Prostate gland (tissue), 2 donors: Measurements from ENCODE around the gene C10orf53. TPM values are rescaled to one million over a fixed set of nuclear protein-coding genes. Genes with fewer than 3 reads are reported as not detected.

Experiments
- DNase-seq: peaks from one replicate; pipeline ENCODE4 v3.0.0-alpha.2; 2019; ENCODE audit warnings: low spot score
- H3K27ac ChIP-seq, 2 donors: fragments of 200-600 bp; sonication (generic); 2 replicates each; pipeline ENCODE4 v1.5.1; 2017 to 2019
- H3K27me3 ChIP-seq: fragments of 200-600 bp; sonication (generic); replicated peaks from 2 replicates; pipeline ENCODE4 v1.5.1; 2019; ENCODE audit not compliant: insufficient read depth
- H3K36me3 ChIP-seq, 2 donors: fragments of 200-600 bp; sonication (generic); 1 replicate in 1 of 2; 2 replicates in 1 of 2; pipeline versions ENCODE4 v1.5.1 to v1.8.1; 2017 to 2019
- H3K4me1 ChIP-seq: fragments of 200-600 bp; sonication (generic); replicated peaks from 2 replicates; pipeline ENCODE4 v1.5.1; 2019
- H3K4me3 ChIP-seq, 2 donors: fragments of 200-600 bp; sonication (generic); 2 replicates each; pipeline ENCODE4 v1.5.1; 2017 to 2019
- H3K9me3 ChIP-seq: fragments of 200-600 bp; sonication (generic); 2 replicates; pipeline ENCODE4 v1.5.1; 2017
- POLR2A ChIP-seq: fragments of 450-650 bp; IDR thresholded peaks from one replicate; pipeline ENCODE4 v1.6.1; 2016; ENCODE audit warnings: antibody characterized with exemption, mild to moderate bottlenecking
- POLR2AphosphoS5 ChIP-seq: sonication (generic); formaldehyde crosslinking; IDR thresholded peaks from one replicate; pipeline ENCODE4 v1.6.1; 2017; ENCODE audit warnings: antibody characterized with exemption
- WGBS: methylation state at CpG from one replicate; pipeline ENCODE4 v1.1.5; 2018; 5-methylcytosine and 5-hydroxymethylcytosine counted together
- intact Hi-C: fragments of 100-400 bp; cut with DNase I; formaldehyde crosslinking; loops from one replicate; pipeline ENCODE4 v1.14.2; 2022
- total RNA-seq, 2 donors: library from RNA; depleted of rRNA; stranded (reverse); fragments of >200 nt; gene quantifications; one replicate each; pipeline ENCODE4 v1.1.0, GENCODE V29; 2016
- TF ChIP-seq, protein P1 (sequence below), 4 experiments: fragments of 200-600 bp in 2 of 4; fragments of 450-650 bp in 2 of 4; sonication (generic) in 2 of 4; IDR thresholded peaks; 1 replicate in 3 of 4; 2 replicates in 1 of 4; pipeline ENCODE4 v1.5.1; 2016 to 2019; ENCODE audit warnings: antibody characterized with exemption in 4 of 4, mild to moderate bottlenecking in 2 of 4, moderate library complexity in 2 of 4

C10orf53 gene
- total RNA-seq, 2 donors from 2014 or later: 1.5 TPM; not detected in 1

GRCh38 chr10:49690698-49691356 is 11.4 kb downstream of the C10orf53 start:
- TF ChIP-seq, protein P1, sequence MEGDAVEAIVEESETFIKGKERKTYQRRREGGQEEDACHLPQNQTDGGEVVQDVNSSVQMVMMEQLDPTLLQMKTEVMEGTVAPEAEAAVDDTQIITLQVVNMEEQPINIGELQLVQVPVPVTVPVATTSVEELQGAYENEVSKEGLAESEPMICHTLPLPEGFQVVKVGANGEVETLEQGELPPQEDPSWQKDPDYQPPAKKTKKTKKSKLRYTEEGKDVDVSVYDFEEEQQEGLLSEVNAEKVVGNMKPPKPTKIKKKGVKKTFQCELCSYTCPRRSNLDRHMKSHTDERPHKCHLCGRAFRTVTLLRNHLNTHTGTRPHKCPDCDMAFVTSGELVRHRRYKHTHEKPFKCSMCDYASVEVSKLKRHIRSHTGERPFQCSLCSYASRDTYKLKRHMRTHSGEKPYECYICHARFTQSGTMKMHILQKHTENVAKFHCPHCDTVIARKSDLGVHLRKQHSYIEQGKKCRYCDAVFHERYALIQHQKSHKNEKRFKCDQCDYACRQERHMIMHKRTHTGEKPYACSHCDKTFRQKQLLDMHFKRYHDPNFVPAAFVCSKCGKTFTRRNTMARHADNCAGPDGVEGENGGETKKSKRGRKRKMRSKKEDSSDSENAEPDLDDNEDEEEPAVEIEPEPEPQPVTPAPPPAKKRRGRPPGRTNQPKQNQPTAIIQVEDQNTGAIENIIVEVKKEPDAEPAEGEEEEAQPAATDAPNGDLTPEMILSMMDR (IDR thresholded peaks at IDR 0.05): no peak
- no peak for TF ChIP-seq POLR2A
- WGBS: 6% methylated on average over 12 of the region's 12 CpGs
- H3K27ac ChIP-seq: no peak overlapping the region
- intact Hi-C loops: no loop called here
- H3K9me3 ChIP-seq: no peaks in the 10 kb centered on the region
- no peak overlapping the region for H3K4me3 ChIP-seq
- H3K4me1 ChIP-seq: no peaks in the 10 kb centered on the region
- no peak for DNase-seq
- no peaks in the 10 kb centered on the region for H3K36me3 ChIP-seq
- H3K27me3 ChIP-seq: peaks cover 3% of the 10 kb centered on the region

DNA sequence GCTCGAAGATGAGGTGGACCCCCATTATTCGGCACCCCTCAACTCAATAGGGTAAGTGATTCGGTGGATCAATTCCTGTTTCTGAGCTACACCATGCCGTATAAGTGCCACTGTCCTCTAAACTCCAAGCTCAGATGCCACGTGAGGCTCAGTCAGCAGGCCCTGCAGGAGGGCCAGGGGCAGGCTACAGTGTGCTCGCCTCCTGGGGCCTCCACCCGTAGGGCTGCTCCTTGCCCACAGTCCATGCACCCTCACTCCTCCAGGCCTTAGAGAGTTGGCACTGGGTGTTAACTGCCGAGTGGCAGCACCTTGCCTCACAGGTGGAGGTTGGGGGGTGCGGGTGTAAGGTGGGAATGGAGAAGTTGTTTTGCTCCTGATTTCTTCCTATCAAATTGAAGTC is 12.1 kb downstream of the C10orf53 start:
- Histone ChIP-seq H3K4me1 (no peaks in the 10 kb centered on the region), H3K27me3 (peaks cover 3% of the 10 kb centered on the region), H3K9me3 (no peaks in the 10 kb centered on the region), H3K27ac (no peak overlapping the region), H3K36me3 (no peaks in the 10 kb centered on the region), H3K4me3 (no peak overlapping the region)
- no peak for DNase-seq
- intact Hi-C loops: no loop called here
- TF ChIP-seq, protein P1 (IDR thresholded peaks at IDR 0.05): no peak
- TF ChIP-seq POLR2AphosphoS5 (no peak), POLR2A (no peak)
- WGBS: 41% methylated on average over 9 of the region's 9 CpGs

DNA sequence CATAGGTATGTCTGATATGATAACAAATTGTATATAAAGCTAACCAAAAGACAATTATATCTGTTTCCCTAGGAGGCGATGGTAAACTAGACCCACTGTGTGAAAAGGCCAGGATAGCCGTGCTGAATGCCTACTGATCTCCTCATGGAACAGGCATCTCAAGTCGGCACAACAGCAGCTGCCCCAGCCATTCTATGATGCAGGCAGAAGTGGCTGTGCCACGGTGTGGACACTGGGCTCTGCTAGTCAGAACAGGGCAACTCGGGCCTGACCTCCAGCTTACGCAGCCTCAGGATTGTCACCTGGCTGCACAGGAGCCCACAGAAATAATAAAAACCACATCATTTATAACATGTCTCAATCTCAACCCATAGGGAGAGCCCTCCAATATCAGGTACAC is 15.0 kb downstream of the C10orf53 start:
- no peak overlapping the region for H3K4me3 ChIP-seq
- DNase-seq: no peak
- intact Hi-C loops: no loop called here
- no peak overlapping the region for H3K27ac ChIP-seq
- WGBS: 90% methylated on average over 6 of the region's 6 CpGs
- no peaks in the 10 kb centered on the region for H3K27me3 ChIP-seq
- H3K4me1 ChIP-seq: no peaks in the 10 kb centered on the region
- TF ChIP-seq, protein P1 (IDR thresholded peaks at IDR 0.05): no peak
- no peak for TF ChIP-seq POLR2A
- TF ChIP-seq POLR2AphosphoS5: no peak
- no peaks in the 10 kb centered on the region for H3K36me3 ChIP-seq
- no peaks in the 10 kb centered on the region for H3K9me3 ChIP-seq

DNA sequence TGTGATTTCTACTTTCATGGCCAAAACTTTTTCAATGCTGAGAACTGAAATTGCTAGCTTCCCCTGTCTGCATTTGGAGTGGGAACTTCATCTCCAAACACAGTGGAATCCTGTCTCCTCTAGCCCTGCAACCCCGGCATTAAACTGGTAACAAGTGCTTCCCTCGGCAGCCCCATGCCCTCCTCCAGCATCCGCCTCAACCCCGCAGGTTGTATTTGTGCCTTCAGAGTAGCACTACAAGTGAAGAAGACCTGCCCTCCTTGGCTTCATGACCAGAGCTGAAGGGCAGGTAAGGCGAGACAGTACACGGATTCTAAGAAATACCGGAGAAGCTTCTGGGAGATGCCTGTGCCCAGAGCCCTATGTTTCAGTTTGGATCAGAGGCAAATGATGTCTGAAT is 16.9 kb downstream of the C10orf53 start:
- no peak for DNase-seq
- Histone ChIP-seq H3K27me3 (no peaks in the 10 kb centered on the region), H3K4me1 (no peaks in the 10 kb centered on the region), H3K9me3 (no peaks in the 10 kb centered on the region), H3K4me3 (no peak overlapping the region), H3K36me3 (no peaks in the 10 kb centered on the region), H3K27ac (no peak overlapping the region)
- WGBS: 67% methylated on average over 7 of the region's 7 CpGs
- TF ChIP-seq, protein P1 (IDR thresholded peaks at IDR 0.05): no peak
- TF ChIP-seq POLR2A (no peak), POLR2AphosphoS5 (no peak)
- intact Hi-C loops: no loop called here

- Histone ChIP-seq H3K9me3 (no peaks in the 10 kb centered on the region), H3K4me1 (no peaks in the 10 kb centered on the region), H3K36me3 (no peaks in the 10 kb centered on the region), H3K27me3 (no peaks in the 10 kb centered on the region), H3K27ac (no peak overlapping the region), H3K4me3 (no peak overlapping the region)
- WGBS: 66% methylated on average over 9 of the region's 9 CpGs
- TF ChIP-seq POLR2A: no peak
- TF ChIP-seq POLR2AphosphoS5: no peak
- TF ChIP-seq, protein P1 (IDR thresholded peaks at IDR 0.05): no peak
- DNase-seq: no peak
- intact Hi-C loops: no loop called here
Measured at GRCh38 chr10:49698679-49699078, 19.2 kb downstream of the C10orf53 start.
